T-helper 1 cell treated with Interleukin-12 subunit alpha and Interleukin-12 subunit beta and Interleukin-4 antibody, amounts not matched to agents 30 μg/mL and 1 μg/mL, for 36 hours (primary cell): ENCODE measurements around the gene NME2.
"Not testable (repeated sequence)": the region's sequence is repeated elsewhere in the genome, so short reads cannot be mapped to it uniquely, and the experiment has no call there.

Experiments
- H3K27ac Mint-ChIP-seq: one replicate; pipeline ENCODE4 v1.8.0; 2021; ENCODE audit warnings: mild to moderate bottlenecking, mixed read lengths
- H3K27me3 Mint-ChIP-seq: one replicate; pipeline ENCODE4 v1.8.0; 2021; ENCODE audit warnings: low read depth, mixed read lengths
- H3K36me3 Mint-ChIP-seq: one replicate; pipeline ENCODE4 v1.8.0; 2021; ENCODE audit warnings: low read depth, mixed read lengths
- H3K4me1 Mint-ChIP-seq: one replicate; pipeline ENCODE4 v1.8.0; 2021; ENCODE audit warnings: low read depth, mixed read lengths
- H3K4me3 Mint-ChIP-seq: one replicate; pipeline ENCODE4 v1.8.0; 2021; ENCODE audit warnings: mild to moderate bottlenecking, moderate library complexity, mixed read lengths
- H3K9me3 Mint-ChIP-seq: one replicate; pipeline ENCODE4 v1.8.0; 2021; ENCODE audit warnings: mixed read lengths

NME2 gene

GRCh38 chr17:51166987-51167931 is 1.0 kb downstream of the NME2 start:
- Mint-ChIP-seq H3K27me3 (no peaks in the 10 kb centered on the region), H3K4me1 (peaks cover 23% of the 10 kb centered on the region), H3K9me3 (no peaks in the 10 kb centered on the region), H3K36me3 (peaks cover 32% of the 10 kb centered on the region), H3K4me3 (peak overlapping the region; percentile 86), H3K27ac (peak overlapping the region; percentile 83)

GRCh38 chr17:51169340-51169739 is 3.1 kb downstream of the NME2 start:
- peak overlapping the region; percentile 73 for H3K27ac Mint-ChIP-seq
- H3K4me3 Mint-ChIP-seq = peak overlapping the region; percentile 56
- H3K9me3 Mint-ChIP-seq = no peaks in the 10 kb centered on the region
- H3K4me1 Mint-ChIP-seq = peaks cover 25% of the 10 kb centered on the region
- H3K36me3 Mint-ChIP-seq = peaks cover 30% of the 10 kb centered on the region
- no peaks in the 10 kb centered on the region for H3K27me3 Mint-ChIP-seq

GRCh38 chr17:51170736-51171135 is 4.5 kb downstream of the NME2 start:
- Mint-ChIP-seq H3K36me3 (peaks cover 30% of the 10 kb centered on the region), H3K4me1 (peaks cover 21% of the 10 kb centered on the region), H3K9me3 (no peaks in the 10 kb centered on the region), H3K4me3 (no peak overlapping the region), H3K27me3 (no peaks in the 10 kb centered on the region), H3K27ac (no peak overlapping the region)

- H3K9me3 Mint-ChIP-seq, H3K4me3 Mint-ChIP-seq, H3K27ac Mint-ChIP-seq, H3K27me3 Mint-ChIP-seq: not testable (repeated sequence)
- H3K36me3 Mint-ChIP-seq = peaks cover 27% of the 10 kb centered on the region
- peaks cover 17% of the 10 kb centered on the region for H3K4me1 Mint-ChIP-seq
Measured at GRCh38 chr17:51172030-51172429, 5.8 kb downstream of the NME2 start.

- H3K36me3 Mint-ChIP-seq = peaks cover 20% of the 10 kb centered on the region
- no peak overlapping the region for H3K27ac Mint-ChIP-seq
- H3K9me3 Mint-ChIP-seq = no peaks in the 10 kb centered on the region
- no peaks in the 10 kb centered on the region for H3K4me1 Mint-ChIP-seq
- no peak overlapping the region for H3K4me3 Mint-ChIP-seq
- no peaks in the 10 kb centered on the region for H3K27me3 Mint-ChIP-seq
Measured at GRCh38 chr17:51180486-51180885, 14.3 kb downstream of the NME2 start.

GRCh38 chr17:51184124-51184523 is 17.9 kb downstream of the NME2 start:
- H3K4me1 Mint-ChIP-seq = no peaks in the 10 kb centered on the region
- H3K9me3 Mint-ChIP-seq = no peaks in the 10 kb centered on the region
- no peak overlapping the region for H3K27ac Mint-ChIP-seq
- H3K4me3 Mint-ChIP-seq = no peak overlapping the region
- H3K36me3 Mint-ChIP-seq = peaks cover 25% of the 10 kb centered on the region
- H3K27me3 Mint-ChIP-seq = no peaks in the 10 kb centered on the region

GRCh38 chr17:51185763-51186332 is 19.6 kb downstream of the NME2 start:
- Mint-ChIP-seq H3K4me3 (no peak overlapping the region), H3K4me1 (no peaks in the 10 kb centered on the region), H3K27ac (no peak overlapping the region), H3K36me3 (peaks cover 20% of the 10 kb centered on the region), H3K9me3 (no peaks in the 10 kb centered on the region), H3K27me3 (no peaks in the 10 kb centered on the region)

DNA sequence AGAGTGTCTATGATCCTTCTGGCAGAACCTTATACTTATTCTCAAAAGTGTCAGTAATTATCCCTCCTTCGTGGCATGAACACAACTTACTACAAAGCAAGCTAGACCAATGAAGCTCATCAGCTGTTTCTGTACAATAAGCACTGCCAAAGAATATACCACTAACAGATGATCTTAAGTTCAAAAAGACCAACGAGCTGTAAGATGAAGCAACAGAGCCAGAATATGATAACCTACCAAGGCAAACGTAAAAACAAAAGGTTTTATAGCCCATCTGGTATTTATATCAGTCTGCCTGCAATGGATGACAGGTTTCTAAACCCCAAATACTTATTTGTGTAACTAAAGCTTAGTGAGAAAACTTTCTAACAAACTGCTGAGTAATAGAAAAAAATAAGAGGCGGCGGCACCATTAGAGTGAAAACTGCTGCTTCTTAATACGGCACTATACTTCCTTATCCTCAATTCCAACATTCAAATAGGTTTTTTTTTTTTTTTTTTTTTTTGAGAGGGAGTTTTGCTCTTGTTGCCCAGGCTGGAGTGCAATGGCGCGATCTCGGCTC is 22.1 kb downstream of the NME2 start:
- Mint-ChIP-seq H3K36me3 (peaks cover 25% of the 10 kb centered on the region), H3K4me3 (no peak overlapping the region), H3K9me3 (no peaks in the 10 kb centered on the region), H3K27ac (no peak overlapping the region), H3K4me1 (no peaks in the 10 kb centered on the region), H3K27me3 (no peaks in the 10 kb centered on the region)

DNA sequence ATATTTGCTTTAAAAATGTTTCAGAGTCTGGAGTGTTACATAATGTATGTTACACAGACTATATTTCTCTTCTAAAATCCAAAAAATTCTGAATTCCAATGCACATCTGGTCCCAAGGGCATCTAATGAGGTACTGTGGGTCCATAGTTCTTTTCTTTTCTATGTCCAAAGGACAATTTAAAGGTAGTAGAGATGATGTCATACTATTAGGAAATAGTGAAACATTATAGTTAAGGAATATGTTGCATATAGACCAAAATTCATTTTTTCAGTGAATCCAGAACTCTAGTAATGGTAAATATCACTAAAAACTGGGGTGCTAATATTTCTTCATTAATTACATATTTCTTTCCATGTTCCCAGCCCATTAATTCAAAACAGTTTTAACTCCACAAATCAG is 23.0 kb downstream of the NME2 start:
- no peaks in the 10 kb centered on the region for H3K27me3 Mint-ChIP-seq

DNA sequence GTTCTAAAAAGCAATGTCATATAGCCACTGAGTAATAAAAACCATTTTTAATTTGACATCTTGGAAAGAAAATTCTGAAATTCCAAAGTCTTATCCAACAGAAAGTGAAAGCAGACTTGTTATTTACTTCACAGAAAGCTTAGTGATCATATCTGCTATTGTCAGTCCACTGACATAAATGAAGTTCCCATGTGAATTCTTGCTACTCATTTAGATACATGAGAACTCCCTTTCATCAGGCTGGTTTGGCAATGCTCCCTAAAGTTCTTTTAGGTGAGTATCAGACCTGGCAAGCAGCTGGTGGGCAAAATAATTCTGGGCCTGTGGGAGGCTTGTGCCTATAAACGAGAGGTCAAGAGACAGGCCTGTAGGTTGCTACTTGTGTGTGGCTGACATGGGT is 23.4 kb downstream of the NME2 start:
- Mint-ChIP-seq H3K36me3 (peaks cover 25% of the 10 kb centered on the region), H3K27me3 (no peaks in the 10 kb centered on the region), H3K4me3 (no peak overlapping the region), H3K9me3 (no peaks in the 10 kb centered on the region), H3K4me1 (no peaks in the 10 kb centered on the region), H3K27ac (no peak overlapping the region)

More for the DNA sequence above, 23.0 kb downstream of the NME2 start:
- H3K27ac Mint-ChIP-seq = no peak overlapping the region
- peaks cover 25% of the 10 kb centered on the region for H3K36me3 Mint-ChIP-seq
- no peak overlapping the region for H3K4me3 Mint-ChIP-seq
- H3K9me3 Mint-ChIP-seq = no peaks in the 10 kb centered on the region
- no peaks in the 10 kb centered on the region for H3K4me1 Mint-ChIP-seq

GRCh38 chr17:51191895-51192294 is 25.7 kb downstream of the NME2 start:
- Mint-ChIP-seq H3K4me3 (no peak overlapping the region), H3K4me1 (no peaks in the 10 kb centered on the region), H3K27ac (no peak overlapping the region), H3K36me3 (peaks cover 16% of the 10 kb centered on the region), H3K27me3 (no peaks in the 10 kb centered on the region), H3K9me3 (no peaks in the 10 kb centered on the region)

DNA sequence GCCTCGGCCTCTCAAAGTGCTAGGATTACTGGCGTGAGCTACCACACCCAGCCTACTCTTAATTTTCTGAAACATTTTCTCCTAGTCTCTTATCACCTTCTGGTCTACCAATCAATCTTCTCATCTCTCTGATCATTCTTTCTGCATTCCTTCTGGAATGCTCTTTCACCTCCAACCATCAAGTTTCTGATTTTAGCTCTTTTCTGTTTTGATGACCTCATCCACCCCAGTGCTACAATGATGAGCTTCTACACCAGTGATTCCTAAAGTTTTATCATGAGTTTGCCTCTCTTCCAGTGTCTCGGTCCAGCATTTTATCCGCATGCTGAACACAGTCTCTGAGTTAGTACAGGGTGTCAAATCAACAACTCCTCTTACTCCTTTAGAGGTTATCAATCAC is 31.5 kb downstream of the NME2 start:
- H3K27ac Mint-ChIP-seq = no peak overlapping the region

GRCh38 chr17:51200295-51200694 is 34.1 kb downstream of the NME2 start:
- Mint-ChIP-seq H3K4me3 (no peak overlapping the region), H3K27me3 (no peaks in the 10 kb centered on the region), H3K4me1 (peaks cover 3% of the 10 kb centered on the region), H3K9me3 (no peaks in the 10 kb centered on the region), H3K36me3 (peaks cover 19% of the 10 kb centered on the region), H3K27ac (peak overlapping the region; percentile 64)

More for the DNA sequence above, 31.5 kb downstream of the NME2 start:
- Mint-ChIP-seq H3K27me3 (no peaks in the 10 kb centered on the region), H3K4me3 (no peak overlapping the region), H3K9me3 (no peaks in the 10 kb centered on the region), H3K4me1 (peaks cover 3% of the 10 kb centered on the region), H3K36me3 (peaks cover 17% of the 10 kb centered on the region)

DNA sequence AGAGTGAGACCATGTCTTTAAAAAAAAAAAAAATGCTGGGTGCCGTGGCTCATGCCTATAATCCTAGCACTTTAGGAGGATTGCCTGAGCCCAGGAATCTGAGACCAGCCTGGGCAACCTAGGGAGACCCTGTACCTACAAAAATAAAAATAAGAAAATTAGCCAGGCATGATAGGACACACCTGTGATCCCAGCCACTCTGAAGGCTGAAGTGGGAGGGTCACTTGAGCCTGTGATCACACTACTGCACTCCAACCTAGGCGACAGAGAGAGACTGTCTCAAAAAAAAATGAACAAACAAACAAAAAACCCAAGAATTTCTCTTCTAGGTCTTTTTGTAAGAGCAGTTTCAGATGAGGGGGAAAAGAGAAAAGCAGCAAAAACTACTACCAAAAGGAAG is 34.6 kb downstream of the NME2 start:
- Mint-ChIP-seq H3K36me3 (peaks cover 22% of the 10 kb centered on the region), H3K4me1 (peaks cover 3% of the 10 kb centered on the region), H3K27ac (peak overlapping the region; percentile 55), H3K4me3 (no peak overlapping the region), H3K27me3 (no peaks in the 10 kb centered on the region), H3K9me3 (no peaks in the 10 kb centered on the region)

- Mint-ChIP-seq H3K27ac (no peak overlapping the region), H3K4me3 (no peak overlapping the region), H3K4me1 (peaks cover 3% of the 10 kb centered on the region), H3K9me3 (no peaks in the 10 kb centered on the region), H3K36me3 (peaks cover 21% of the 10 kb centered on the region), H3K27me3 (no peaks in the 10 kb centered on the region)
Measured at GRCh38 chr17:51203838-51204237, 37.6 kb downstream of the NME2 start.
